Stimulated activated CD4-positive, alpha-beta T cell treated with anti-CD3 and anti-CD28 coated beads, TNF-alpha, amount 100 ng/mL, for 24 hours (primary cell): ENCODE measurements around the gene VIT.
"Not testable (repeated sequence)": the region's sequence is repeated elsewhere in the genome, so short reads cannot be mapped to it uniquely, and the experiment has no call there.

ENCODE experiments used
- DNase-seq, 3 experiments: peaks; one replicate each; pipeline ENCODE4 v3.0.0-alpha.2; 2020; ENCODE audit warnings: low read depth in 3 of 3

The VIT gene

GRCh38 chr2:36807223-36807886, 110.8 kb downstream of the VIT start:
- DNase-seq = no peak

- DNase-seq = no peak
Observed at GRCh38 chr2:36808386-36809068, 112.0 kb downstream of the VIT start.

DNA sequence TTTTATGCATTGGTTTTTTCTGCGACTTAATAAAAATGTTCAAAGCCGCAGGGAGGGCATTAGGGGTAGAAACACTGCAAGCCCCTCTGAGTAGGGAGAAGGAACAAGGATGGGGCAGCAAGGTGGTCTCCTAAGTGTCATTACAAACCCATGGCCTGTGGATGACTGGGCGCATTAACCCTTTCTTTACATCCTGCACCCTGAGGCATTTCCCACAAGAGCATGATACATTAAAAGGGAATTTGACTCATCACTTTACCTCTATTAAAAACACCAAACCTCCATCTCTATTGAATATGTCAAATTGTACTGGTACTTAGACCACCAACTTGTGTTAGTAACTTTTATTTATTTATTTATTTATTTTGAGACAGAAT, 112.5 kb downstream of the VIT start:
- DNase-seq = no peak

DNA sequence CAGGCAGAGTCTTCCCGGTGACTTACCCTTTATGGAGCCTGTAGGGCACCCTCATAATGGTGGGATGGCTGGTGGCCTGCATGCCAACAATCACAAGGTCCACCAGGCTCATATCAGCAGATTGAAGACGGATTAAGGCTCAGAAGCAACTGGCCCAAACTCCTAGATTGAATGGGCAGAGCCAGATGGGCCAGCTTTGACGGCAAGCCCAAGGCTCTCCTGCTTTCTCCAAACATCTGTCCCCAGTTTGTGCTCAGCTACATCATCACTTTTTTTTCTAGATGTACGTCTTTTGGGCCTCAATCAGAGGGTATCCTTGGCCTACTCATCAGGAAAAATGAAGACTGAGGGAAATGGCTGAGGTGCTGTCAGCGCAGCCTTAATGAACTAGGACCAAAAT, 114.6 kb downstream of the VIT start:
- no peak for DNase-seq

GRCh38 chr2:36812196-36812595, 115.7 kb downstream of the VIT start:
- no peak for DNase-seq

- no peak for DNase-seq
Observed at GRCh38 chr2:36818542-36818941, 122.0 kb downstream of the VIT start.

- DNase-seq = no peak
Observed at GRCh38 chr2:36819095-36819711, 122.7 kb downstream of the VIT start.

DNA sequence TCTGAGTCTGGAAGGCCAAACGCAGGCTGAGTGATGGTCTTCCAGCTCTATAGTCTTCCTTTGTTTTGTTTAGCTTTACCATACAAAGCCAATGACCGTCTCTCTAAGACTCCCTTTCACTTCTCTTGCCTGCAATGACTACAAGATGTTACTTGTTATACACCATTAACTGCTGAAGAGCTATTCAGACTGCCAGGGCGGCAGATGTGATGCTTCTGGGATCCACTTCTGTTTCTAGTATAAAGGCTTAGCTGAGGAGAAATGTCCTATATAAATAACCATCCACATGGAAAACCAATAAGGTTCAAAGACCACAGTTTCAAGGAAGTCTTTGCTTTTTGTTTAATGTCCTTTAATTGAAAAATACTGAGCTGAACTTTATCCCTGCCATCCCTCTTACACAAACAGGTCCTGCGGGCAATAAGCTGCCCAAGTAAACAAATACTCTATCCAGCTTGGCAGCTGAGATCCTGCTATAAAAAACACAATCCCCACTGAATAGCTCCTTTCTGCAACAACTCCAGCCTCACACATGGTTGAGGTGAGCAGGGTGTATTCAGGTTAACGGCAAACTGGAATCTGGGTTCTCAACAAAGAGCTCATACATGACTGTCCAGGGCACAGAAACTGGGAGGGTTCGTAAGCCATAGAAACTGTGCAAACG, 124.6 kb downstream of the VIT start:
- DNase-seq = no peak

DNA sequence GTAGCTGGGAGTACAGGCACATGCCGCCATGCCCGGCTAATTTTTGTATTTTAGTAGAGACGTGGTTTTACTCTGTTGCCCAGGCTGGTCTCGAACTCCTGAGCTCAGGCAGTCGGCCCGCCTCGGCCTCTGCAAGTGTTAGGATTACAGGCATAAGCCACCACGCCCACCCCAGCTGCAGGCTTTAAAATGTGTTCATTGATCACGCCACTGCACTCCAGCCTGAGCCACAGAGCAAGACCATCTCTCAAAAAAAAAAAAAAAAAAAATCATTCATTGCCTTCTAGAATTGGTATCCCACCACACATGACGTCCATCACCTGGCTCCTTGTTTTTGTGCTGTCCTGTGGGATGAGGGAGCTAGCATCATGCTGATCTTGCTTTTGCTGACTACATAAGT, 127.4 kb downstream of the VIT start:
- no peak for DNase-seq

DNA sequence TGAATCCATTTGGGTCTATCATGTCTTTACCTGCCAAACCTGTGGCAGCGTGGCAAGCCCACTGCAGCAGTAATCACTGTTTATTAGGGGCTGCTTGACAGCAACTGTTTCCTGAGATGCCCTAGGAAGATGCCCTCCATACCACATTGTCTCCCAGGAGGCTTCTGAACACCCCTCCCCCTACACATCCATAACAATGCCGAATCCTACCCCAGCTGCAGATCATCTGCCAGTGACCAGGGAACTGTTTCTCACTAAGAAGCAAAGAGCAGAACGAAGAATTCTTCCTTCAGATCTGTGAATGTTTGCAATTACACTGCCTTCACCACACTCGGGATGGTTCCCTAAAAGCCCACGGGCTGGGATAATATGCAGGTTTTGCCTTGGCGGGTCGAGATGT, 127.8 kb downstream of the VIT start:
- no peak for DNase-seq

DNA sequence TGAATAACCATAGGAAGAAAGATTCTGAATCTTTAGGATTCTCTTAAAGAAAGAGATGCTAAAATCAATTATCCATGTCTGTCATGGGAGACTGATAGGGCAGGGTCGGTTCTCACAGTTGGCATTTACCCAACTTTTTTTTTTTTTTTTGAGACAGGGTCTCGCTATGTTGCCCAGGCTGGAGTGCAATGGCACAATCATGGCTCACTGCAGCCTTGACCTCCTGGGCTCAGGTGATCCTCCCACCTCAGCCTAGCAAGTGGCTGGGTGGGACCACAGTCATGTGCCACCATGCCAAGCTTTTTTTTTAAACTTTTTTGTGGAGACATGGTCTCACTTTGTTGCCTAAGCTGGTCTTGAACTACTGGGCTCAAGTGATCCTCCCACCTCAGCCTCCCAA, 128.2 kb downstream of the VIT start:
- DNase-seq = not testable (repeated sequence)

- no peak for DNase-seq
Observed at GRCh38 chr2:36831185-36831584, 134.7 kb downstream of the VIT start.

DNA sequence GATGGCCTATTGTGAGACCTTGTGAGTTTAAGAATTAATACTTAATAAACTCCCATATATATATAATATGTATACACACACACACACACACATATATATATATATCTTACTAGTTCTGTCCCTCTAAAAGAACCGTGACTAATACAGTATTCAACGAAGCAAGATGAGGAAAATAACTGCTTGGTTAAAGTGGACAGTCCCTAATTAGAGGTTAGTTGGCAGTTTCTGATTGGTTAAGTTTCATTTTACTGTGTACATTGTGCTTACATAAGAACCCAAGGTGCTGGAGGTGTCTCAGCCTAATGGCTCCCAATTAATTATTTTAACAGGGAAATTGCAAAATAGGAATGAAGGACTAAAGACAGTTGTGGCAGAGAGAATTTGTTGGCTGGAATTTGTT, 137.7 kb downstream of the VIT start:
- no peak for DNase-seq

GRCh38 chr2:36834731-36835524, 138.4 kb downstream of the VIT start:
- DNase-seq = no peak

- DNase-seq = no peak
Observed at GRCh38 chr2:36839976-36840617, 143.6 kb downstream of the VIT start.

DNA sequence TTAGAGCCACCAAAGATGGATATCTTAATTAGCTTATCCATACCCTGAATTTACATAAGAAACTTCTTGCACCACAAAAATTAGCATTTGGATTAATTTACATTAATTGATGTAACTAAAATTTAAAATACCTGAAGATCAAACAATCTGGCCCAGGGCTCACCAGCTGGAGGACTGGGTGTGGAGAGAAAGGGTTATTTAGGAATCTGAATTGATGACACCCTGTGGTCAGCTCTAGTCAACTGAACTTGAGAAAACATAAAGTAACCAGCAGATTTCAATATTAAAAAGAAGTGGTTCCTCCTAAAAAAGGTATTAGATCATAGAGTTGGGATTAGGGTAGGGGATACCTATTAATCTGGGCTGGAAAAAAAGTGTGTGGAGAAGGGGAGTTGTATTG, 147.3 kb downstream of the VIT start:
- no peak for DNase-seq

- no peak for DNase-seq
Observed at GRCh38 chr2:36849265-36849664, 152.8 kb downstream of the VIT start.

GRCh38 chr2:36854241-36854640, 157.7 kb downstream of the VIT start:
- no peak for DNase-seq

- DNase-seq = no peak
Observed at GRCh38 chr2:36855429-36855828, 158.9 kb downstream of the VIT start.

DNA sequence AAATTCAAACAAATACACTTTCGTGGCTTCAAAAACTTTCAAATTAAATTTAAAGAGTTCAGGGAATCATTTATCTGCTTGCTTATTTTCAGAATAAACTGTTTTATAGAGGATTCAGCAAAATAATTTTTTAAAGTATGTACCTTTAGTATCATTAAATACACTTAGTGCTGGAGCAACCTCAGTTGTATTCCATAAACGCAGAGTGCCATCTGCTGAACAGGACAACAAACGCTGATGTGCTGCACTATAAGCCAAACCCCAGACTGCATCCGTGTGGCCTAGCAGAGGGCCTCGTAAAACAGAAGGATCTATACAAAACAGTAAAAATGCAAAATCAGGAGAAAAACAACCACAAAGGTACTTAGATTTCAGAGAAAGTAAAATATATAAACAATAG, 161.2 kb downstream of the VIT start:
- DNase-seq = no peak

DNA sequence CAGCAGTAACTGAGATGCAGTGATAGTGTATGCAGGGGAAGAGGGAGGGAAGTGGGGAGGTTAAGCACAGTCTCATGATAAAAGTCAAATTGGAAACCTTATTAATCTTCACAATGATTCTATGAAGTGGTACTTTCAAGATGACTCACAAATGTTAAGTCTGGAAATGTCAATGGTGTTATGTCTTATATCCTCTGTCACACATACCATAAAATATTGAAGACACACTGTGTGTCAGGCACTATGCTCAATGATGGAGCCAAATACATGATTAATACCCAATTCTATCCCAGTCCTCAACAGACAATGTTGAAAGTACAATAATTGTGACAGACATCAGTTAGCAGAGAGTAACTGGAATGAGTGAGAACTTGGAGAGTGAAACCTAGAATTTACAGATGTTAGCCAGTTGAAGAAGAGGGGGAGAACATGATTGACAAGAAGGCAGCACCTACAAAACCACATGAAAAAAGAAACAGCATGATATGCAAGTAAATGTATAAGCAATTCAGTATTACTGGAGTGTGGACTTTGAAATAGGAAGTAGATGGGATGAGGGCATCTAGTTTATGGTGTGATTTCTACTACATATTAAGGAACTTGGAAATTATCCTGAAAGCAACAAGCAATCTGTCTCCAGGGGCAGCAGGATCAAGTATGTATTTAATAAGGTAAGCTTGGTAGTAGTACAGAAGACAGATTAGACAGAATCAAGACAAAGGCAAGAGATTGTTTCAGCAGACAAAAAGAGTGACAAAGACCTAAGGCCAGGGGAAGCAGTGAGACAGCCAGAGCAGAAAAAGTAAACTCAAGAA, 162.3 kb downstream of the VIT start:
- DNase-seq = no peak
